HepG2 (cell line): ENCODE data around the gene HDLBP. TPM values are rescaled to one million over a fixed set of nuclear protein-coding genes. Genes with fewer than 3 reads are reported as not detected.

Experiments
- ATAC-seq: fragments of 200-7000 bp; cut with Tn5 transposase; 3 replicates; pipeline ENCODE4 v1.9.1; 2020; ENCODE audit warnings: mild to moderate bottlenecking, moderate library complexity
- BruUV-seq: library from RNA; stranded (reverse); fragments of 400-500 nt; replicated peaks from 2 replicates; lab custom pipeline; 2021; lab: Mats Ljungman, UMichigan
- CTCF ChIA-PET: fragments of 300-600 bp; formaldehyde crosslinking; extraction: SDS; loops from one replicate; lab custom pipeline; 2021; ENCODE audit warnings: low total read pairs, inconsistent platforms, low intra/inter-chr PET ratio; lab: Yijun Ruan, JAX
- POLR2A ChIA-PET: fragments of 350-600 bp; sonication (Branson Sonifier 250); formaldehyde crosslinking; loops from one replicate; lab custom pipeline; 2020; ENCODE audit warnings: antibody characterized with exemption, inconsistent platforms; lab: Yijun Ruan, JAX
- DNase-seq: peaks from one replicate; pipeline ENCODE4 v3.0.0-alpha.2; 2015; ENCODE audit warnings: low spot score
- FAIRE-seq: peaks from 3 replicates; lab custom pipeline; 2011; peaks lifted over from hg19 to GRCh38; lab: Jason Lieb, UNC
- H2AFZ ChIP-seq: one replicate; pipeline ENCODE4 v1.6.1; 2011; ENCODE audit warnings: low read length, inconsistent platforms
- H3K27ac ChIP-seq: fragments of 300-600 bp; 3 replicates; pipeline ENCODE4 v1.8.0; 2011; ENCODE audit warnings: mixed run types, mild to moderate bottlenecking, mixed read lengths, low read length, inconsistent platforms; ENCODE audit not compliant: insufficient read depth; ENCODE audit errors: extremely low read length
- H3K27me3 ChIP-seq, 2 experiments: fragments of 200-600 bp in 1 of 2; 2 replicates in 1 of 2; 3 replicates in 1 of 2; pipeline versions ENCODE4 v1.6.0 to v1.8.0; 2011; ENCODE audit warnings: low read length in 2 of 2, mild to moderate bottlenecking in 2 of 2, moderate library complexity in 2 of 2, inconsistent platforms in 1 of 2; ENCODE audit not compliant: insufficient read depth in 2 of 2, control insufficient read depth in 1 of 2
- H3K36me3 ChIP-seq, 2 experiments: fragments of 200-600 bp in 1 of 2; replicated peaks in 1 of 2; 2 replicates in 1 of 2; 3 replicates in 1 of 2; pipeline versions ENCODE4 v1.5.1 to v1.8.0; 2011; ENCODE audit warnings: low read length in 2 of 2, inconsistent platforms in 1 of 2; ENCODE audit not compliant: insufficient read depth in 2 of 2, control insufficient read depth in 1 of 2
- H3K4me1 ChIP-seq: 2 replicates; pipeline ENCODE4 v1.5.1; 2012; ENCODE audit warnings: low read length, inconsistent platforms; ENCODE audit not compliant: insufficient read depth
- H3K4me2 ChIP-seq: 2 replicates; pipeline ENCODE4 v1.6.0; 2011; ENCODE audit warnings: low read depth, low read length, inconsistent platforms
- H3K4me3 ChIP-seq, 3 experiments: fragments of 200-600 bp in 1 of 3; sonication (generic), shearing (Covaris generic) in 1 of 3; replicated peaks in 1 of 3; 2 replicates each; pipeline ENCODE4 v1.5.1; 2011 to 2016; ENCODE audit warnings: low read length in 3 of 3, inconsistent platforms in 2 of 3, low read depth in 2 of 3, mild to moderate bottlenecking in 2 of 3, control low read depth in 1 of 3, mixed read lengths in 1 of 3; ENCODE audit not compliant: insufficient read depth in 1 of 3
- H3K79me2 ChIP-seq: one replicate; pipeline ENCODE4 v1.6.1; 2011; ENCODE audit warnings: low read length, inconsistent platforms; ENCODE audit not compliant: insufficient read depth
- H3K9ac ChIP-seq: 2 replicates; pipeline ENCODE4 v1.6.0; 2011; ENCODE audit warnings: mild to moderate bottlenecking, low read depth, low read length, inconsistent platforms; ENCODE audit not compliant: insufficient read depth
- H3K9me3 ChIP-seq: 2 replicates; pipeline ENCODE4 v1.5.1; 2012; ENCODE audit warnings: mild to moderate bottlenecking, low read length
- H4K20me1 ChIP-seq: 2 replicates; pipeline ENCODE4 v1.6.0; 2011; ENCODE audit warnings: inconsistent platforms, mild to moderate bottlenecking, low read length, moderate library complexity; ENCODE audit not compliant: insufficient read depth
- BCL6 ChIP-seq: IDR thresholded peaks from 2 replicates; pipeline ENCODE4 v1.6.1; 2016; ENCODE audit warnings: missing genetic modification reagents, missing compliant biosample characterization
- CBX1 ChIP-seq: IDR thresholded peaks from one replicate; pipeline ENCODE4 v1.6.1; 2016; ENCODE audit warnings: antibody characterized with exemption, low read depth
- FOXM1 ChIP-seq: sonication (generic); formaldehyde crosslinking; IDR thresholded peaks from 2 replicates; pipeline ENCODE4 v1.5.0; 2020; ENCODE audit warnings: missing genetic modification reagents
- NPAS2 ChIP-seq: sonication (generic); formaldehyde crosslinking; IDR thresholded peaks from 2 replicates; pipeline ENCODE4 v1.8.0; 2022; ENCODE audit warnings: mild to moderate bottlenecking, missing genetic modification reagents, borderline replicate concordance
- POLR2A ChIP-seq, 2 experiments: IDR thresholded peaks; 2 replicates each; pipeline ENCODE4 v1.6.1; 2011; ENCODE audit warnings: low read depth in 2 of 2, low read length in 2 of 2, mild to moderate bottlenecking in 1 of 2, moderate library complexity in 1 of 2; ENCODE audit not compliant: insufficient read depth in 1 of 2
- RBM22 ChIP-seq: fragments of 200-400 bp; formaldehyde crosslinking; optimal IDR thresholded peaks from 2 replicates; pipeline ENCODE3; 2017; ENCODE audit warnings: mild to moderate bottlenecking, low read length, moderate library complexity
- SOX5 ChIP-seq: IDR thresholded peaks from 2 replicates; pipeline ENCODE4 v1.6.1; 2016; ENCODE audit warnings: borderline replicate concordance
- SOX6 ChIP-seq, 2 experiments: fragments of 450-650 bp in 1 of 2; sonication (generic) in 1 of 2; formaldehyde crosslinking in 1 of 2; IDR thresholded peaks; 2 replicates each; pipeline versions ENCODE4 v1.4.0 to v1.6.1; 2017 to 2020; ENCODE audit warnings: antibody characterized with exemption in 1 of 2, mild to moderate bottlenecking in 1 of 2, missing genetic modification reagents in 1 of 2
- ZNF329 ChIP-seq: sonication (generic); formaldehyde crosslinking; IDR thresholded peaks from 2 replicates; pipeline ENCODE4 v1.9.0; 2021; ENCODE audit warnings: low read depth, mild to moderate bottlenecking, missing genetic modification reagents
- ZNF563 ChIP-seq: sonication (generic); formaldehyde crosslinking; IDR thresholded peaks from 2 replicates; pipeline ENCODE4 v1.8.0; 2022; ENCODE audit warnings: mild to moderate bottlenecking, moderate library complexity, missing genetic modification reagents
- WGBS: methylation state at CpG from one replicate; pipeline ENCODE4 v1.1.6; 2017; ENCODE audit warnings: low lambda C conversion rate; 5-methylcytosine and 5-hydroxymethylcytosine counted together
- in situ Hi-C: cut with HindIII; loops from 2 replicates; pipeline ENCODE4 v1.10.0; 2017; ENCODE audit warnings: low pct_unique_long_range_greater_than_20kb; ENCODE audit not compliant: extremely low pct_ligation_motif_present
- intact Hi-C: fragments of 100-400 bp; cut with micrococcal nuclease; formaldehyde crosslinking; loops from one replicate; pipeline ENCODE4 v1.10.0; 2022; ENCODE audit not compliant: unreplicated experiment
- polyA plus RNA-seq, 8 experiments: library from polyadenylated mRNA; depleted of rRNA in 3 of 8; stranded (reverse) in 7 of 8; unstranded in 1 of 8; fragments of >200 nt; fragmentation: Illumina TruSeq in 4 of 8; extraction: Trizol in 4 of 8; gene quantifications; 2 replicates each; pipeline versions ENCODE4 v1.2.1 to v1.2.3, GENCODE V29; 2011 to 2016; ENCODE audit warnings: low read depth in 4 of 8, missing spikeins in 1 of 8, mixed read lengths in 1 of 8; ENCODE audit not compliant: insufficient read depth in 1 of 8
- total RNA-seq, 5 experiments: library from RNA; depleted of rRNA; stranded (reverse); fragments of >200 nt; fragmentation: Illumina TruSeq; extraction: Trizol; gene quantifications; 2 replicates each; pipeline ENCODE4 v1.2.3, GENCODE V29; 2016; ENCODE audit warnings: low read depth in 1 of 5
- TF ChIP-seq, protein P1 (sequence below): sonication (generic); formaldehyde crosslinking; IDR thresholded peaks from 2 replicates; pipeline ENCODE4 v1.5.1; 2020; ENCODE audit warnings: mild to moderate bottlenecking, missing genetic modification reagents, moderate library complexity
- TF ChIP-seq, protein P2 (sequence below): sonication (generic); formaldehyde crosslinking; IDR thresholded peaks from 2 replicates; pipeline ENCODE4 v1.8.0; 2022; ENCODE audit warnings: mild to moderate bottlenecking, missing genetic modification reagents
- TF ChIP-seq, protein P3 (sequence below): sonication (generic); formaldehyde crosslinking; IDR thresholded peaks from one replicate; pipeline ENCODE4 v1.5.1; 2020; ENCODE audit warnings: mild to moderate bottlenecking, missing genetic modification reagents; ENCODE audit errors: not compliant biosample characterization
- TF ChIP-seq, protein P4 (sequence below): sonication (generic); formaldehyde crosslinking; IDR thresholded peaks from 2 replicates; pipeline ENCODE4 v1.5.1; 2020; ENCODE audit warnings: missing genetic modification reagents, mild to moderate bottlenecking, borderline replicate concordance

The HDLBP gene
- total and polyA plus RNA-seq, 2 of the 13 experiments (the other 11 are each of a cell fraction or from before 2014, with no cell fraction given): 464 to 707 TPM

DNA sequence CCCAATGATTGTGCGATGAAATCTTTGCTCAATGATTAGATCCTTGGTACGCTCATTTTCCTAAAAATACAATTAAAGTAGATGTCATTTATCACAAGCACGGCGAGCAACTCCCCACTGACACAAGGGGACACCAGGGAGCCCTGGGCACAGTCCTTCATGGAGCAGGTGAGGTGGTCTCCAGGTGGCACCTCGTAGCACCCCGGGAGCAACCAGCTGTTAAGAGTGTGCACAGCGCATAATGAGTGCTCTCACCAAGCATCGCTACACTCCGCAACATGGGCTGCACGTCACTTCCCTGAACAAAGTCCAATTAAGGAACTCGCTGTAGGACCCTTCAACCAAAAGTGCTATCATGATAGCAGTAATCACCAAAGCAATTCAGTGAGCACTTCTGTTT is 67.2 kb downstream of the HDLBP start:
- intact Hi-C loops: no loop called here
- Histone ChIP-seq H3K27ac (no peak overlapping the region), H3K9ac (no peak overlapping the region), H2AFZ (no peak overlapping the region), H3K9me3 (no peaks in the 10 kb centered on the region), H3K36me3 (peaks cover 77 to 99% of the 10 kb centered on the region in 2 experiments), H3K27me3 (no peaks in the 10 kb centered on the region), H3K4me3 (no peak overlapping the region), H4K20me1 (peaks cover 13% of the 10 kb centered on the region; the same call in 1 of the 2 replicates), H3K4me2 (no peak overlapping the region), H3K4me1 (no peaks in the 10 kb centered on the region), H3K79me2 (peaks cover 6% of the 10 kb centered on the region)
- ATAC-seq: no peak
- 95% methylated on average over 11 of the region's 11 CpGs for WGBS
- no peak for DNase-seq
- in situ Hi-C loops: no loop called here
- BruUV-seq: no TSS peak
- ChIA-PET POLR2A (no interaction called here), CTCF (no interaction called here)
- FAIRE-seq: no peak
- TF ChIP-seq, protein P1, sequence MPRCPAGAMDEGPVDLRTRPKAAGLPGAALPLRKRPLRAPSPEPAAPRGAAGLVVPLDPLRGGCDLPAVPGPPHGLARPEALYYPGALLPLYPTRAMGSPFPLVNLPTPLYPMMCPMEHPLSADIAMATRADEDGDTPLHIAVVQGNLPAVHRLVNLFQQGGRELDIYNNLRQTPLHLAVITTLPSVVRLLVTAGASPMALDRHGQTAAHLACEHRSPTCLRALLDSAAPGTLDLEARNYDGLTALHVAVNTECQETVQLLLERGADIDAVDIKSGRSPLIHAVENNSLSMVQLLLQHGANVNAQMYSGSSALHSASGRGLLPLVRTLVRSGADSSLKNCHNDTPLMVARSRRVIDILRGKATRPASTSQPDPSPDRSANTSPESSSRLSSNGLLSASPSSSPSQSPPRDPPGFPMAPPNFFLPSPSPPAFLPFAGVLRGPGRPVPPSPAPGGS (CRISPR knock-in tag): no peak
- TF ChIP-seq SOX5 (CRISPR knock-in tag) (no peak), RBM22 (peak; percentile 90), CBX1 (no peak), ZNF563 (CRISPR knock-in tag) (no peak), FOXM1 (no peak), BCL6 (CRISPR knock-in tag) (no peak), POLR2A (IDR thresholded peaks at IDR 0.05; ENCODE audit: insufficient read depth in 1 of 2, low read depth in 2 of 2, low read length in 2 of 2) (peak in 1 of 2 experiments; percentile 38; a peak in 1 of 4 replicates), ZNF329 (no peak), NPAS2 (no peak), SOX6 (IDR thresholded peaks at IDR 0.05) (no peak), SOX6 (CRISPR knock-in tag; IDR thresholded peaks at IDR 0.05) (no peak)
- TF ChIP-seq, protein P2, sequence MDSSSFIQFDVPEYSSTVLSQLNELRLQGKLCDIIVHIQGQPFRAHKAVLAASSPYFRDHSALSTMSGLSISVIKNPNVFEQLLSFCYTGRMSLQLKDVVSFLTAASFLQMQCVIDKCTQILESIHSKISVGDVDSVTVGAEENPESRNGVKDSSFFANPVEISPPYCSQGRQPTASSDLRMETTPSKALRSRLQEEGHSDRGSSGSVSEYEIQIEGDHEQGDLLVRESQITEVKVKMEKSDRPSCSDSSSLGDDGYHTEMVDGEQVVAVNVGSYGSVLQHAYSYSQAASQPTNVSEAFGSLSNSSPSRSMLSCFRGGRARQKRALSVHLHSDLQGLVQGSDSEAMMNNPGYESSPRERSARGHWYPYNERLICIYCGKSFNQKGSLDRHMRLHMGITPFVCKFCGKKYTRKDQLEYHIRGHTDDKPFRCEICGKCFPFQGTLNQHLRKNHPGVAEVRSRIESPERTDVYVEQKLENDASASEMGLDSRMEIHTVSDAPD (CRISPR knock-in tag): no peak
- TF ChIP-seq, protein P3, sequence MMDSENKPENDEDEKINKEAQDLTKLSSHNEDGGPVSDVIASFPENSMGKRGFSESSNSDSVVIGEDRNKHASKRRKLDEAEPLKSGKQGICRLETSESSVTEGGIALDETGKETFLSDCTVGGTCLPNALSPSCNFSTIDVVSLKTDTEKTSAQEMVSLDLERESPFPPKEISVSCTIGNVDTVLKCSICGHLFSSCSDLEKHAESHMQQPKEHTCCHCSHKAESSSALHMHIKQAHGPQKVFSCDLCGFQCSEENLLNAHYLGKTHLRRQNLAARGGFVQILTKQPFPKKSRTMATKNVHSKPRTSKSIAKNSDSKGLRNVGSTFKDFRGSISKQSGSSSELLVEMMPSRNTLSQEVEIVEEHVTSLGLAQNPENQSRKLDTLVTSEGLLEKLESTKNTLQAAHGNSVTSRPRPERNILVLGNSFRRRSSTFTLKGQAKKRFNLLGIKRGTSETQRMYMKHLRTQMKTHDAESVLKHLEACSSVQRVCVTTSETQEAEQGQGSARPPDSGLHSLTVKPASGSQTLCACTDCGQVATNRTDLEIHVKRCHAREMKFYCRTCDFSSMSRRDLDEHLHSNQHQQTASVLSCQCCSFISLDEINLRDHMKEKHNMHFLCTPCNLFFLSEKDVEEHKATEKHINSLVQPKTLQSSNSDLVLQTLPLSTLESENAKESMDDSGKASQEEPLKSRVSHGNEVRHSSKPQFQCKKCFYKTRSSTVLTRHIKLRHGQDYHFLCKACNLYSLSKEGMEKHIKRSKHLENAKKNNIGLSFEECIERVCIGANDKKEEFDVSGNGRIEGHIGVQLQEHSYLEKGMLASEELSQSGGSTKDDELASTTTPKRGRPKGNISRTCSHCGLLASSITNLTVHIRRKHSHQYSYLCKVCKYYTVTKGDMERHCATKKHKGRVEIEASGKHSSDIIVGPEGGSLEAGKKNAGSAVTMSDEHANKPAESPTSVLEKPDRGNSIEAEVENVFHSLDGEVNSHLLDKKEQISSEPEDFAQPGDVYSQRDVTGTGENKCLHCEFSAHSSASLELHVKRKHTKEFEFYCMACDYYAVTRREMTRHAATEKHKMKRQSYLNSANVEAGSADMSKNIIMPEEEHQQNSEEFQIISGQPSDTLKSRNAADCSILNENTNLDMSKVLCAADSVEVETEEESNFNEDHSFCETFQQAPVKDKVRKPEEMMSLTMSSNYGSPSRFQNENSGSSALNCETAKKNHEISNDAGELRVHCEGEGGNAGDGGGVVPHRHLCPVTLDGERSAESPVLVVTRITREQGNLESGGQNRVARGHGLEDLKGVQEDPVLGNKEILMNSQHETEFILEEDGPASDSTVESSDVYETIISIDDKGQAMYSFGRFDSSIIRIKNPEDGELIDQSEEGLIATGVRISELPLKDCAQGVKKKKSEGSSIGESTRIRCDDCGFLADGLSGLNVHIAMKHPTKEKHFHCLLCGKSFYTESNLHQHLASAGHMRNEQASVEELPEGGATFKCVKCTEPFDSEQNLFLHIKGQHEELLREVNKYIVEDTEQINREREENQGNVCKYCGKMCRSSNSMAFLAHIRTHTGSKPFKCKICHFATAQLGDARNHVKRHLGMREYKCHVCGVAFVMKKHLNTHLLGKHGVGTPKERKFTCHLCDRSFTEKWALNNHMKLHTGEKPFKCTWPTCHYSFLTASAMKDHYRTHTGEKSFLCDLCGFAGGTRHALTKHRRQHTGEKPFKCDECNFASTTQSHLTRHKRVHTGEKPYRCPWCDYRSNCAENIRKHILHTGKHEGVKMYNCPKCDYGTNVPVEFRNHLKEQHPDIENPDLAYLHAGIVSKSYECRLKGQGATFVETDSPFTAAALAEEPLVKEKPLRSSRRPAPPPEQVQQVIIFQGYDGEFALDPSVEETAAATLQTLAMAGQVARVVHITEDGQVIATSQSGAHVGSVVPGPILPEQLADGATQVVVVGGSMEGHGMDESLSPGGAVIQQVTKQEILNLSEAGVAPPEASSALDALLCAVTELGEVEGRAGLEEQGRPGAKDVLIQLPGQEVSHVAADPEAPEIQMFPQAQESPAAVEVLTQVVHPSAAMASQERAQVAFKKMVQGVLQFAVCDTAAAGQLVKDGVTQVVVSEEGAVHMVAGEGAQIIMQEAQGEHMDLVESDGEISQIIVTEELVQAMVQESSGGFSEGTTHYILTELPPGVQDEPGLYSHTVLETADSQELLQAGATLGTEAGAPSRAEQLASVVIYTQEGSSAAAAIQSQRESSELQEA (CRISPR knock-in tag): no peak
- TF ChIP-seq, protein P4, sequence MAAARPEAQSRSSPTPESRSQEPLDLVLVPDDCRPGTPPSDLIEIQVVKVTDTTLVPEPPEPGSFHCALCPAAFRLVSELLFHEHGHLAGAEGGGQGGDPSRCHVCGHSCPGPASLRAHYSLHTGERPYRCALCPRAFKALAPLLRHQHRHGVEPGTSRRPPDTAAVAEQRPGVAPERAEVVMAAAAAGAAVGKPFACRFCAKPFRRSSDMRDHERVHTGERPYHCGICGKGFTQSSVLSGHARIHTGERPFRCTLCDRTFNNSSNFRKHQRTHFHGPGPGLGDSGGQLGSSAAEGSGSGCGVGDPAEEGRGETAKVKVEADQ (CRISPR knock-in tag): no peak
